H9 (cell line): ENCODE measurements around the gene PLXNA4. TPM values are rescaled to one million over a fixed set of nuclear protein-coding genes. Genes with fewer than 3 reads are reported as not detected.

Experiments used
- DNase-seq: peaks from one replicate; pipeline ENCODE4 v3.0.0-alpha.2; 2017
- H2AFZ ChIP-seq: one replicate; pipeline ENCODE4 v1.6.1; 2013; ENCODE audit warnings: mild to moderate bottlenecking, low read length, control low read depth, moderate library complexity
- H2AK5ac ChIP-seq: 2 replicates; pipeline ENCODE4 v1.6.1; 2013; ENCODE audit warnings: low read length, control low read depth, mixed read lengths; ENCODE audit not compliant: insufficient read length
- H2BK120ac ChIP-seq: one replicate; pipeline ENCODE4 v1.6.1; 2013; ENCODE audit warnings: low read depth, mild to moderate bottlenecking, low read length, control low read depth, inconsistent platforms; ENCODE audit not compliant: poor library complexity, severe bottlenecking
- H2BK12ac ChIP-seq: 2 replicates; pipeline ENCODE4 v1.6.1; 2013; ENCODE audit warnings: low read length, control low read depth, mixed read lengths, low read depth; ENCODE audit not compliant: insufficient read length
- H2BK15ac ChIP-seq: 2 replicates; pipeline ENCODE4 v1.6.1; 2013; ENCODE audit warnings: low read depth, low read length, control low read depth
- H2BK20ac ChIP-seq: one replicate; pipeline ENCODE4 v1.6.1; 2013; ENCODE audit warnings: low read depth, mild to moderate bottlenecking, low read length, control low read depth, inconsistent platforms; ENCODE audit not compliant: poor library complexity, severe bottlenecking
- H2BK5ac ChIP-seq: 2 replicates; pipeline ENCODE4 v1.6.1; 2013; ENCODE audit warnings: low read length, control low read depth, mixed read lengths; ENCODE audit not compliant: insufficient read length
- H3K14ac ChIP-seq: 2 replicates; pipeline ENCODE4 v1.6.1; 2013; ENCODE audit warnings: low read length, control low read depth; ENCODE audit not compliant: insufficient read depth
- H3K18ac ChIP-seq: 2 replicates; pipeline ENCODE4 v1.6.1; 2013; ENCODE audit warnings: low read depth, mild to moderate bottlenecking, mixed read lengths, low read length, control low read depth; ENCODE audit not compliant: insufficient read length
- H3K23ac ChIP-seq: 2 replicates; pipeline ENCODE4 v1.6.1; 2013; ENCODE audit warnings: low read length, control low read depth, mixed read lengths, low read depth; ENCODE audit not compliant: insufficient read length
- H3K23me2 ChIP-seq: 2 replicates; pipeline ENCODE4 v1.6.1; 2013; ENCODE audit warnings: low read depth, mild to moderate bottlenecking, mixed read lengths, low read length, control low read depth; ENCODE audit not compliant: insufficient read length, poor library complexity, severe bottlenecking
- H3K27ac ChIP-seq: 2 replicates; pipeline ENCODE4 v1.5.1; 2013; ENCODE audit warnings: low read length, control low read depth, mixed read lengths, low read depth; ENCODE audit not compliant: insufficient read length
- H3K27me3 ChIP-seq: 2 replicates; pipeline ENCODE4 v1.6.1; 2013; ENCODE audit warnings: low read length, control low read depth, inconsistent platforms; ENCODE audit not compliant: insufficient read depth
- H3K4ac ChIP-seq: 2 replicates; pipeline ENCODE4 v1.6.1; 2013; ENCODE audit warnings: low read depth, mild to moderate bottlenecking, control low read depth, inconsistent platforms, low read length, moderate library complexity
- H3K4me1 ChIP-seq: 2 replicates; pipeline ENCODE4 v1.6.1; 2013; ENCODE audit warnings: low read length, control low read depth, inconsistent platforms; ENCODE audit not compliant: insufficient read depth
- H3K4me2 ChIP-seq: 2 replicates; pipeline ENCODE4 v1.6.1; 2013; ENCODE audit warnings: low read length, control low read depth, mixed read lengths; ENCODE audit not compliant: insufficient read length, insufficient read depth
- H3K56ac ChIP-seq: 2 replicates; pipeline ENCODE4 v1.6.1; 2013; ENCODE audit warnings: low read depth, mild to moderate bottlenecking, mixed read lengths, low read length, control low read depth; ENCODE audit not compliant: insufficient read length
- H3K79me1 ChIP-seq: 2 replicates; pipeline ENCODE4 v1.6.1; 2013; ENCODE audit warnings: low read depth, mild to moderate bottlenecking, moderate library complexity, low read length, control low read depth, inconsistent platforms; ENCODE audit not compliant: insufficient read depth, poor library complexity, severe bottlenecking
- H3K79me2 ChIP-seq: 2 replicates; pipeline ENCODE4 v1.6.1; 2013; ENCODE audit warnings: low read length, control low read depth, inconsistent platforms; ENCODE audit not compliant: insufficient read depth
- H3K9ac ChIP-seq: 2 replicates; pipeline ENCODE4 v1.6.1; 2013; ENCODE audit warnings: low read length, control low read depth, mixed read lengths; ENCODE audit not compliant: insufficient read length; ENCODE audit errors: extremely low read depth
- H3K9me3 ChIP-seq: one replicate; pipeline ENCODE4 v1.6.1; 2013; ENCODE audit warnings: low read depth, low read length, inconsistent platforms; ENCODE audit not compliant: control insufficient read depth
- H3T11ph ChIP-seq: one replicate; pipeline ENCODE4 v1.6.1; 2013; ENCODE audit warnings: mild to moderate bottlenecking, low read length, control low read depth, inconsistent platforms
- H4K20me1 ChIP-seq: one replicate; pipeline ENCODE4 v1.6.1; 2013; ENCODE audit not compliant: control insufficient read depth, insufficient read length, insufficient read depth
- H4K5ac ChIP-seq: 2 replicates; pipeline ENCODE4 v1.6.1; 2013; ENCODE audit warnings: low read depth, mild to moderate bottlenecking, mixed read lengths, low read length, control low read depth; ENCODE audit not compliant: insufficient read length
- H4K8ac ChIP-seq: replicated peaks from 2 replicates; pipeline ENCODE4 v1.6.1; 2013; ENCODE audit warnings: low read length, control low read depth, mixed read lengths, low read depth; ENCODE audit not compliant: insufficient read length
- H4K91ac ChIP-seq: 2 replicates; pipeline ENCODE4 v1.6.1; 2013; ENCODE audit warnings: low read depth, mild to moderate bottlenecking, moderate library complexity, mixed read lengths, low read length, control low read depth; ENCODE audit not compliant: insufficient read length
- H3K27ac Mint-ChIP-seq, 3 experiments: 2 replicates in 2 of 3; 3 replicates in 1 of 3; pipeline ENCODE4 v1.8.0; 2020 to 2021; ENCODE audit warnings: mixed read lengths in 3 of 3, mild to moderate bottlenecking in 1 of 3, moderate library complexity in 1 of 3
- H3K27me3 Mint-ChIP-seq: 2 replicates; pipeline ENCODE4 v1.8.0; 2021; ENCODE audit warnings: low read depth, mild to moderate bottlenecking, moderate library complexity, mixed read lengths
- H3K36me3 Mint-ChIP-seq, 3 experiments: 2 replicates in 2 of 3; 3 replicates in 1 of 3; pipeline ENCODE4 v1.8.0; 2020 to 2021; ENCODE audit warnings: low read depth in 3 of 3, mixed read lengths in 3 of 3; ENCODE audit not compliant: insufficient read depth in 1 of 3
- H3K4me1 Mint-ChIP-seq, 2 experiments: 2 replicates each; pipeline ENCODE4 v1.8.0; 2020; ENCODE audit warnings: mixed read lengths in 2 of 2
- H3K4me3 Mint-ChIP-seq, 2 experiments: 2 replicates in 1 of 2; 3 replicates in 1 of 2; pipeline ENCODE4 v1.8.0; 2020 to 2021; ENCODE audit warnings: mild to moderate bottlenecking in 2 of 2, mixed read lengths in 2 of 2, moderate library complexity in 1 of 2
- H3K9me3 Mint-ChIP-seq, 2 experiments: 2 replicates in 1 of 2; 3 replicates in 1 of 2; pipeline ENCODE4 v1.8.0; 2020; ENCODE audit warnings: mild to moderate bottlenecking in 2 of 2, mixed read lengths in 2 of 2, moderate library complexity in 1 of 2
- WGBS: extraction: QIAGEN DNeasy Blood & Tissue Kit; methylation state at CpG from one replicate; pipeline ENCODE4 v1.1.7; 2013; ENCODE audit warnings: missing lambda C conversion rate, low lambda C conversion rate, mixed read lengths; ENCODE audit not compliant: insufficient read length; ENCODE audit errors: extremely low coverage; 5-methylcytosine and 5-hydroxymethylcytosine counted together
- total RNA-seq: library from RNA; stranded (reverse); gene quantifications from 2 replicates; pipeline ENCODE4 v1.2.1, GENCODE V29; 2021
- TF ChIP-seq, protein P1 (sequence below): fragments of 200-600 bp; sonication (generic); conservative IDR thresholded peaks from 3 replicates; pipeline ENCODE4 v1.8.0; 2021; ENCODE audit warnings: antibody characterized with exemption, mild to moderate bottlenecking

Gene PLXNA4
- total RNA-seq, 1 experiment from 2014 or later: 0.35 TPM

DNA sequence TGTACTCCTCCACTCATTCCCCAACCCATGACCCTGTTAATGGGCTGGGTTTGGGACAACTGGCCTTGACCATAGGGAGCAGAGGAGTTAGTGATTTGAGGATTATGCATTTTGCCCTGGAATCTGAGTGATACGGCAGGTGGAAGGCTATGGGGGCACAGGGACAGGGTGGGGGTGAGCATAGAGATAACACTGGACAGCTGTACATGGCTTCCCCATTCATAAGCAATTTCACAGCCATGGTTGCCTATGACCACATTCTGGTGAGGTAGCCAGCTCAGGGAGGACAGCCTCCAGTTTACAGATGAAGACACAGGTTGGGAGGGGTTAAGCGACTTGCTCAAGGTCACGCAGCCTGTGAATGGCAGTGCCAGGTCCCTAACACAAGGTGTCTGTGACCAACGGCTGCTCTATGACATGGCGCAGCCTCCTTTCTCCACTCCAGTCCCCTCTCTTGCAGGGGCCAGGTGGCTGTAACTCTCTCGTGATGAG lies 319.5 kb downstream of the PLXNA4 start:
- H3K27me3 ChIP-seq: no peaks in the 10 kb centered on the region
- Mint-ChIP-seq H3K9me3 (no peaks in the 10 kb centered on the region), H3K36me3 (no peaks in the 10 kb centered on the region), H3K4me1 (peaks cover 1 to 2% of the 10 kb centered on the region in 2 experiments), H3K27ac (no peak overlapping the region), H3K27me3 (peaks cover 10% of the 10 kb centered on the region), H3K4me3 (no peak overlapping the region)
- no peak overlapping the region for H2BK5ac ChIP-seq
- no peaks in the 10 kb centered on the region for H3K9me3 ChIP-seq
- H3K79me2 ChIP-seq: no peaks in the 10 kb centered on the region
- H2AFZ ChIP-seq: no peak overlapping the region
- no peaks in the 10 kb centered on the region for H3K4me1 ChIP-seq
- H3K23ac ChIP-seq: no peak overlapping the region
- no peak overlapping the region for H2AK5ac ChIP-seq
- TF ChIP-seq, protein P1, sequence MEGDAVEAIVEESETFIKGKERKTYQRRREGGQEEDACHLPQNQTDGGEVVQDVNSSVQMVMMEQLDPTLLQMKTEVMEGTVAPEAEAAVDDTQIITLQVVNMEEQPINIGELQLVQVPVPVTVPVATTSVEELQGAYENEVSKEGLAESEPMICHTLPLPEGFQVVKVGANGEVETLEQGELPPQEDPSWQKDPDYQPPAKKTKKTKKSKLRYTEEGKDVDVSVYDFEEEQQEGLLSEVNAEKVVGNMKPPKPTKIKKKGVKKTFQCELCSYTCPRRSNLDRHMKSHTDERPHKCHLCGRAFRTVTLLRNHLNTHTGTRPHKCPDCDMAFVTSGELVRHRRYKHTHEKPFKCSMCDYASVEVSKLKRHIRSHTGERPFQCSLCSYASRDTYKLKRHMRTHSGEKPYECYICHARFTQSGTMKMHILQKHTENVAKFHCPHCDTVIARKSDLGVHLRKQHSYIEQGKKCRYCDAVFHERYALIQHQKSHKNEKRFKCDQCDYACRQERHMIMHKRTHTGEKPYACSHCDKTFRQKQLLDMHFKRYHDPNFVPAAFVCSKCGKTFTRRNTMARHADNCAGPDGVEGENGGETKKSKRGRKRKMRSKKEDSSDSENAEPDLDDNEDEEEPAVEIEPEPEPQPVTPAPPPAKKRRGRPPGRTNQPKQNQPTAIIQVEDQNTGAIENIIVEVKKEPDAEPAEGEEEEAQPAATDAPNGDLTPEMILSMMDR: no peak
- no peaks in the 10 kb centered on the region for H3K79me1 ChIP-seq
- no peak overlapping the region for H3K4me2 ChIP-seq
- no peak overlapping the region for H2BK15ac ChIP-seq
- H4K20me1 ChIP-seq: no peaks in the 10 kb centered on the region
- no peak overlapping the region for H2BK120ac ChIP-seq
- no peak overlapping the region for H4K8ac ChIP-seq
- H2BK20ac ChIP-seq: no peak overlapping the region
- no CpG with 5 or more reads among the region's 6 CpGs for WGBS
- no peak overlapping the region for H3K18ac ChIP-seq
- DNase-seq: no peak
- no peak overlapping the region for H2BK12ac ChIP-seq
- no peak overlapping the region for H3K27ac ChIP-seq
- H3K23me2 ChIP-seq: no peaks in the 10 kb centered on the region
- H3T11ph ChIP-seq: no peak overlapping the region
- no peak overlapping the region for H3K4ac ChIP-seq
- H3K14ac ChIP-seq: no peak overlapping the region
- H3K56ac ChIP-seq: no peak overlapping the region
- H3K9ac ChIP-seq: no peak overlapping the region
- H4K5ac ChIP-seq: no peak overlapping the region
- no peak overlapping the region for H4K91ac ChIP-seq
